Activated CD8-positive, alpha-beta T cell treated with anti-CD3 and anti-CD28 coated beads, Interleukin-2, amount 10 ng/mL, durations not matched to agents 7 days and 5 days (primary cell): ENCODE results near the gene WDR17. TPM values are rescaled to one million over a fixed set of nuclear protein-coding genes. Genes with fewer than 3 reads are reported as not detected.

Experiments
- ATAC-seq: fragments of 150-1000 bp; cut with Tn5 transposase; one replicate; pipeline ENCODE4 v1.10.0; 2021; ENCODE audit warnings: moderate library complexity
- CTCF ChIA-PET: fragments of 350-600 bp; sonication (Branson Sonifier 250); formaldehyde crosslinking; loops from one replicate; lab custom pipeline; 2021; ENCODE audit warnings: antibody characterized with exemption; lab: Charles Lee
- POLR2A ChIA-PET: fragments of 350-600 bp; sonication (Branson Sonifier 250); formaldehyde crosslinking; loops from one replicate; lab custom pipeline; 2021; ENCODE audit warnings: antibody characterized with exemption; lab: Charles Lee
- DNase-seq: peaks from one replicate; pipeline ENCODE4 v3.0.0-alpha.2; 2020
- H3K27ac Mint-ChIP-seq: one replicate; pipeline ENCODE4 v1.8.0; 2021; ENCODE audit warnings: mild to moderate bottlenecking, mixed read lengths
- H3K27me3 Mint-ChIP-seq: one replicate; pipeline ENCODE4 v1.8.0; 2021; ENCODE audit warnings: low read depth, mixed read lengths
- H3K36me3 Mint-ChIP-seq: one replicate; pipeline ENCODE4 v1.8.0; 2021; ENCODE audit warnings: low read depth, mixed read lengths
- H3K4me1 Mint-ChIP-seq: one replicate; pipeline ENCODE4 v1.8.0; 2021; ENCODE audit warnings: low read depth, mixed read lengths
- H3K4me3 Mint-ChIP-seq: one replicate; pipeline ENCODE4 v1.8.0; 2021; ENCODE audit warnings: mild to moderate bottlenecking, mixed read lengths
- H3K9me3 Mint-ChIP-seq: one replicate; pipeline ENCODE4 v1.8.0; 2022; ENCODE audit warnings: mixed read lengths; ENCODE audit not compliant: insufficient read depth
- total RNA-seq, 2 experiments: library from RNA; stranded (reverse); gene quantifications; one replicate each; pipeline ENCODE4 v1.2.3, GENCODE V29; 2021

WDR17 gene
- total RNA-seq, 2 experiments from 2014 or later: 0.34 to 0.37 TPM

DNA sequence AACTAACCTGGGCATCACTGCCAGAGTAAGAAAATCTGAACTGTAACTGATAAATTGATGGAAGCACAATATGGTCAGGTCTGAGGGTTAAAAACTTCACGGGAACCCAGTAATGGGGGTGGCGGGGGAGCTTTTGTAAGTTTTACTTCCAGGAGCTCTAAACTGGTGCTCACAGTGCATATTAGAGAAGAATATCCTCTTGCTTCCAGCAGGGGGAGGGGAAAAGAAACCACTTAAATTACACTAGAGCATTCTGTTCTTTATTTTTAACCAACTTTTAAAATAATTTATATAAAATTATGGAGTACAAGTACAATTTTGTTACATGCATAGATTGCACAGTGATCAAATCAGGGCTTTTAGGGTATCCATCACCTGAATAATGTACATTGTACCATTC is 33.7 kb downstream of the WDR17 start:
- no peak for DNase-seq
- ChIA-PET POLR2A (no interaction called here), CTCF (interaction anchor here (1.0 kb wide), 1 partner anchor 17 kb away, joined by 3 read pairs; no protein-coding TSS in a partner anchor)
- H3K36me3 Mint-ChIP-seq: no peaks in the 10 kb centered on the region
- no peaks in the 10 kb centered on the region for H3K9me3 Mint-ChIP-seq
- H3K27ac Mint-ChIP-seq: no peak overlapping the region
- ATAC-seq: no peak
- no peak overlapping the region for H3K4me3 Mint-ChIP-seq
- H3K4me1 Mint-ChIP-seq: no peaks in the 10 kb centered on the region
- H3K27me3 Mint-ChIP-seq: peaks cover 5% of the 10 kb centered on the region

GRCh38 chr4:176102414-176103063 is 36.9 kb downstream of the WDR17 start:
- Mint-ChIP-seq H3K4me3 (no peak overlapping the region), H3K9me3 (no peaks in the 10 kb centered on the region), H3K27me3 (no peaks in the 10 kb centered on the region), H3K4me1 (no peaks in the 10 kb centered on the region), H3K27ac (no peak overlapping the region), H3K36me3 (no peaks in the 10 kb centered on the region)
- ATAC-seq: no peak
- no peak for DNase-seq
- ChIA-PET POLR2A (no interaction called here), CTCF (no interaction called here)

- Mint-ChIP-seq H3K27me3 (no peaks in the 10 kb centered on the region), H3K4me1 (no peaks in the 10 kb centered on the region), H3K27ac (no peak overlapping the region), H3K36me3 (no peaks in the 10 kb centered on the region), H3K9me3 (no peaks in the 10 kb centered on the region), H3K4me3 (no peak overlapping the region)
- ATAC-seq: no peak
- ChIA-PET POLR2A (no interaction called here), CTCF (no interaction called here)
- DNase-seq: no peak
These were observed 42.1 kb downstream of the WDR17 start for GRCh38 chr4:176107695-176108094.

DNA sequence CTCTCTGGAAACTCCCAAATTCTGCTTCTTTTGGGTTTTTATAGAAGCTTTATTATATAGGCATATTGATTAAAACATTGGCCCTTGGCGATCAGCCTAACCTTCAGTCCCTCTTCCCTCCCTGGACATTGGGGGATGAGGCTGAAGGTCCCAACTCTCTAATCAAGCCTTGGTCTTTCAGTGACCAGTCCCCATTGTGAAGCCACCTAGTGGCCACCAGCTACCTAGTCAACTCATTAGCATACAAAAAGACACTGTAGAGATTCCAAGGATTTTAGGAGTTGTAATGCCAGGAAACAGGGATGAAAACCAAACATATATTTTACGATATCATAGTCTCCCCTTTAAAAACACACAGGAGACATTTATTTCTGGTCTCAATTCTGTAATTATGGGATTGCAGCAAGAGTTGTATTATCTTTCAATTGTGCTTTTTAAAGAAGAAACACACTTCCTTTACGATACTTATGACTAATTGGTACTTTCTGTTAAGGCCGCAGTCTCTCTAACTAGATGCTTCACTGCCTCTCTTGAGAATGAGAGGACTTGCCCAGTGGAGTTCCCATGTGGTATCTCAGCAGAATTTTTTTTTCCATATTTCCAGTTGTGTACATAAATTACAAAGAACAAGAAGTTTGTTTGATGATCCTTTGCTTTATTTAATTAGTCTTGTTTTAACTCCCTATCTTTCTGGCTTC is 58.2 kb downstream of the WDR17 start:
- Mint-ChIP-seq H3K36me3 (no peaks in the 10 kb centered on the region), H3K27ac (no peak overlapping the region), H3K4me3 (no peak overlapping the region), H3K27me3 (no peaks in the 10 kb centered on the region), H3K4me1 (peaks cover 3% of the 10 kb centered on the region), H3K9me3 (no peaks in the 10 kb centered on the region)
- POLR2A ChIA-PET: no interaction called here
- ATAC-seq (no peak), DNase-seq (no peak)
- CTCF ChIA-PET: interaction anchor here (1.0 to 1.2 kb wide), 2 partner anchors 22 to 232 kb away, joined by 3 to 4 read pairs; no protein-coding TSS in a partner anchor

DNA sequence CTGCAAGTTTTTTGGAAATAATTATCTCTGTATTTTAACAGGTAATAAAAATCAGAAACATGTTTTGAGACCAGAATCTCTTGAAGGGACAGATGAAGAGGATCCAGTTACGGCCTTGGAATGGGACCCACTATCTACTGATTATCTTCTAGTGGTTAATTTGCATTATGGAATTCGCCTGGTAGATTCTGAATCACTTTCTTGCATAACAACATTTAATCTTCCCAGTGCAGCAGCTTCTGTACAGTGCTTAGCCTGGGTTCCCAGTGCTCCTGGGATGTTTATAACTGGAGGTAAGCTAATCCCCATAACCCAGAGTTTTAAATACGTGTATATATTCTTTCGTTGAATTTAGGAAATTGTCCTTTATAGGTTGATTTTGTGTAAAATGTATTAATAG is 59.4 kb downstream of the WDR17 start:
- Mint-ChIP-seq H3K36me3 (no peaks in the 10 kb centered on the region), H3K27ac (no peak overlapping the region), H3K4me3 (no peak overlapping the region), H3K4me1 (peaks cover 3% of the 10 kb centered on the region), H3K27me3 (no peaks in the 10 kb centered on the region), H3K9me3 (no peaks in the 10 kb centered on the region)
- DNase-seq: no peak
- ATAC-seq: no peak
- ChIA-PET CTCF (no interaction called here), POLR2A (no interaction called here)

GRCh38 chr4:176134670-176135069 is 69.0 kb downstream of the WDR17 start:
- no peak for ATAC-seq
- CTCF ChIA-PET: no interaction called here
- POLR2A ChIA-PET: no interaction called here
- H3K4me3 Mint-ChIP-seq: no peak overlapping the region
- no peaks in the 10 kb centered on the region for H3K4me1 Mint-ChIP-seq
- no peak overlapping the region for H3K27ac Mint-ChIP-seq
- no peak for DNase-seq
- no peaks in the 10 kb centered on the region for H3K36me3 Mint-ChIP-seq
- peaks cover 5% of the 10 kb centered on the region for H3K27me3 Mint-ChIP-seq
- H3K9me3 Mint-ChIP-seq: no peaks in the 10 kb centered on the region

GRCh38 chr4:176137631-176138030 is 72.0 kb downstream of the WDR17 start:
- ChIA-PET CTCF (no interaction called here), POLR2A (no interaction called here)
- DNase-seq: no peak
- no peak for ATAC-seq
- no peaks in the 10 kb centered on the region for H3K36me3 Mint-ChIP-seq
- H3K9me3 Mint-ChIP-seq: no peaks in the 10 kb centered on the region
- H3K4me1 Mint-ChIP-seq: no peaks in the 10 kb centered on the region
- no peak overlapping the region for H3K27ac Mint-ChIP-seq
- H3K27me3 Mint-ChIP-seq: peaks cover 5% of the 10 kb centered on the region
- no peak overlapping the region for H3K4me3 Mint-ChIP-seq

DNA sequence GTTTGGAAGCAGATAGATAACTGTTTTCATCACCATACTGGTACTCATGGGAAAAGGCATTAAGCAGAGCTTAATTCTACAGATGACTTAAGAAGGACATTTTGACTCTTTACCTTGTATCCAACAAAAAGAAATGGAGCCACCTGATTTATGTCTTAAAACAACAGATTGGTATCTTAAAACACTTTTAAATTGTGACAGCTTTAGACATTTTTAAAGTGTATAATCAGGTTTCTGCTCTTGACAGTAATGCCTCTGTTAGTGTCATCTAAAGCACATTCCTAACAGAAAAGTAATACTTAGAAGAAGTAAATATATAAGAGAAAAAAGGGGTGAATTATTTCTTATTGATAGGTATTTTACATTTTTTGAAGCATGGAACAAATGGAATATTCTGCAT is 73.9 kb downstream of the WDR17 start:
- Mint-ChIP-seq H3K4me3 (no peak overlapping the region), H3K4me1 (no peaks in the 10 kb centered on the region), H3K27ac (no peak overlapping the region), H3K9me3 (no peaks in the 10 kb centered on the region), H3K27me3 (peaks cover 3% of the 10 kb centered on the region), H3K36me3 (no peaks in the 10 kb centered on the region)
- POLR2A ChIA-PET: no interaction called here
- ATAC-seq (no peak), DNase-seq (no peak)
- CTCF ChIA-PET: no interaction called here

- no peak overlapping the region for H3K4me3 Mint-ChIP-seq
- POLR2A ChIA-PET: no interaction called here
- H3K36me3 Mint-ChIP-seq: no peaks in the 10 kb centered on the region
- no peaks in the 10 kb centered on the region for H3K9me3 Mint-ChIP-seq
- ATAC-seq (no peak), DNase-seq (no peak)
- H3K27ac Mint-ChIP-seq: no peak overlapping the region
- H3K4me1 Mint-ChIP-seq: no peaks in the 10 kb centered on the region
- CTCF ChIA-PET: no interaction called here
- peaks cover 3% of the 10 kb centered on the region for H3K27me3 Mint-ChIP-seq
These were observed 76.6 kb downstream of the WDR17 start for GRCh38 chr4:176142253-176142652.

GRCh38 chr4:176149680-176150355 is 84.2 kb downstream of the WDR17 start:
- Mint-ChIP-seq H3K9me3 (no peaks in the 10 kb centered on the region), H3K27me3 (no peaks in the 10 kb centered on the region), H3K36me3 (no peaks in the 10 kb centered on the region), H3K4me1 (no peaks in the 10 kb centered on the region), H3K27ac (no peak overlapping the region), H3K4me3 (no peak overlapping the region)
- ATAC-seq: no peak
- POLR2A ChIA-PET: no interaction called here
- DNase-seq: no peak
- CTCF ChIA-PET: interaction anchor here (1.0 kb wide), 1 partner anchor 191 kb away, joined by 3 read pairs; no protein-coding TSS in a partner anchor

DNA sequence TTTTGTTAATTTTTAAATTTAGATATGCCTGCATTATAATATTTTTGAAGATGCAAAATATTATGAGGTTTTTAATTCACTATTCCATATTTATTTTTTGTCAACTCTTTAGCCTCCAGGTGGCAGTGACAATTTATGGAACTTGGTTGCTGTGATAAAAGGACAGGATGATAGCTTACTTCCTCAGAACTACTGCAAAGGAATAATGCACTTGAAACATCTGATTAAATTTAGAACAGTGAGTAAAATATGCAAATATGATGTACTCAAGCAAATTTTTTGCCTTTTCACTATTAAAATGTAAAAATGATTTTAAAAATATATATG is 84.7 kb downstream of the WDR17 start:
- POLR2A ChIA-PET: no interaction called here
- CTCF ChIA-PET: interaction anchor here (1.0 kb wide), 1 partner anchor 191 kb away, joined by 3 read pairs; no protein-coding TSS in a partner anchor
- no peaks in the 10 kb centered on the region for H3K4me1 Mint-ChIP-seq
- no peaks in the 10 kb centered on the region for H3K27me3 Mint-ChIP-seq
- DNase-seq (no peak), ATAC-seq (no peak)
- H3K4me3 Mint-ChIP-seq: no peak overlapping the region
- no peak overlapping the region for H3K27ac Mint-ChIP-seq
- H3K36me3 Mint-ChIP-seq: no peaks in the 10 kb centered on the region
- H3K9me3 Mint-ChIP-seq: no peaks in the 10 kb centered on the region

DNA sequence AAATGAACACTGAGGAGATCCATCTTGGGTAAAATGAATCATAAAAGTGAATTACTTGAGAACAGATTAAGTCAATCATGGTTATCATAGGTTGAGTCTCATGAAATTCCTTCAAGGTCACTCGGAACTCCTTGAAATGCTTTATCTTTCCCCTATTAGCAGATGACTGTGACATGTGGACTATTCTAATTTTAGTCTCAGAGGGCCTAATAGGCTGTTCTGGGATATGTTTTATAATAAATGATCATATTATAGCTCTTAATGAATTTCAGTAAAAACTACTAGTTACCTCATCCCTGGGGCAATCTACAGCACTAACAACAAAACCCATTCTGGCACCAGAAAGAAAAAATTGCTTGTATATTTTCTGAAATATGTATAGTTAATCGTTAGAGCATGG is 85.1 kb downstream of the WDR17 start:
- H3K4me1 Mint-ChIP-seq: no peaks in the 10 kb centered on the region
- ChIA-PET CTCF (interaction anchor here (1.0 kb wide), 1 partner anchor 191 kb away, joined by 3 read pairs; no protein-coding TSS in a partner anchor), POLR2A (no interaction called here)
- ATAC-seq: no peak
- H3K9me3 Mint-ChIP-seq: no peaks in the 10 kb centered on the region
- no peaks in the 10 kb centered on the region for H3K27me3 Mint-ChIP-seq
- no peak overlapping the region for H3K4me3 Mint-ChIP-seq
- H3K36me3 Mint-ChIP-seq: no peaks in the 10 kb centered on the region
- no peak overlapping the region for H3K27ac Mint-ChIP-seq
- no peak for DNase-seq
